Measurements from ENCODE around the gene MARK2.

DNA sequence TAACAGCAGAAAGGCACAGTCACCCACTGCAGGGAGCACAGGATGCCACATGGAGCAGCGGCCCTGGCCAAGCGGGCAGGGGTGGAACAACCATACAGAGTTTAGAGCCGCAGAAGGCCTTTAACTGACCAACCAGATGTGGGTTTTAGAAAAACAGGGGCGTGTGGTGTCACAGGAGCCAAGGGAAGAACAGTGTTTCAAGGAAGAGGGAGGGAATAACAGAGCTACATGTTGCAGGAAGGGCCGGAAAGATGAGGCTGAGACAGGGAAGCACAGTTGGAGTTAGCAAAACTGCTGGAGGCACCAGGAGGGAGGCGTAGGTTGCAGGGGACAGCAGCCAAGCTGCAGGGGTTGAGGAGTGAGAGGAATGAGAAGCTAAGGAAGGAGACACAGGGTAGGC, 92.1 kb downstream of the MARK2 start:
- no peak for TF ChIP-seq CTCF (IDR thresholded peaks at IDR 0.05)
- TF ChIP-seq POLR2A (IDR thresholded peaks at IDR 0.05) = no peak

All from esophagus squamous epithelium (tissue), 4 donors.